CD14-positive monocyte (primary cell): ENCODE measurements around the gene RNF111. TPM values are rescaled to one million over a fixed set of nuclear protein-coding genes. Genes with fewer than 3 reads are reported as not detected.

Source experiments
- DNase-seq, 3 donors: peaks; one replicate each; pipeline ENCODE4 v3.0.0-alpha.2; 2011 to 2022
- H2AFZ ChIP-seq: 2 replicates; pipeline ENCODE4 v1.6.0; 2012; ENCODE audit warnings: mild to moderate bottlenecking, low read depth, low read length, inconsistent platforms; ENCODE audit not compliant: insufficient read depth, poor library complexity, severe bottlenecking
- H3K27ac ChIP-seq, 2 donors: 1 replicate in 1 of 2; 2 replicates in 1 of 2; pipeline ENCODE4 v1.5.1; 2012 to 2013; ENCODE audit warnings: low read length in 2 of 2, control low read depth in 1 of 2, inconsistent platforms in 1 of 2, low read depth in 1 of 2, mild to moderate bottlenecking in 1 of 2
- H3K27me3 ChIP-seq, 2 donors: one replicate each; pipeline versions ENCODE4 v1.6.0 to v1.6.1; 2011 to 2013; ENCODE audit warnings: low read length in 2 of 2; ENCODE audit not compliant: control insufficient read depth in 2 of 2, insufficient read depth in 2 of 2
- H3K36me3 ChIP-seq, 2 donors: replicated peaks in 1 of 2; 1 replicate in 1 of 2; 2 replicates in 1 of 2; pipeline versions ENCODE4 v1.5.1 to v1.6.1; 2012 to 2013; ENCODE audit warnings: low read length in 2 of 2, control low read depth in 1 of 2, inconsistent platforms in 1 of 2, mild to moderate bottlenecking in 1 of 2; ENCODE audit not compliant: insufficient read depth in 2 of 2, control insufficient read depth in 1 of 2
- H3K4me1 ChIP-seq, 2 donors: 1 replicate in 1 of 2; 2 replicates in 1 of 2; pipeline versions ENCODE4 v1.5.1 to v1.6.1; 2012 to 2013; ENCODE audit warnings: low read length in 2 of 2, control low read depth in 1 of 2, inconsistent platforms in 1 of 2, mild to moderate bottlenecking in 1 of 2, moderate library complexity in 1 of 2; ENCODE audit not compliant: insufficient read depth in 2 of 2, control insufficient read depth in 1 of 2
- H3K4me2 ChIP-seq: replicated peaks from 2 replicates; pipeline ENCODE3; 2012; ENCODE audit warnings: low read length, moderate library complexity, mild to moderate bottlenecking; ENCODE audit not compliant: poor library complexity, severe bottlenecking; ENCODE audit errors: extremely low read depth
- H3K4me3 ChIP-seq, 3 experiments: fragments of 200-600 bp in 1 of 3; sonication (generic) in 1 of 3; replicated peaks in 1 of 3; 1 replicate in 2 of 3; 2 replicates in 1 of 3; pipeline ENCODE4 v1.5.1; 2011 to 2013; ENCODE audit warnings: low read length in 3 of 3, mild to moderate bottlenecking in 3 of 3, control low read depth in 2 of 3, low read depth in 2 of 3, inconsistent platforms in 1 of 3, moderate library complexity in 1 of 3
- H3K79me2 ChIP-seq: 2 replicates; pipeline ENCODE4 v1.6.0; 2012; ENCODE audit warnings: mild to moderate bottlenecking, control low read depth, inconsistent platforms, low read length, moderate library complexity; ENCODE audit not compliant: insufficient read depth
- H3K9ac ChIP-seq: 2 replicates; pipeline ENCODE4 v1.6.0; 2017; ENCODE audit warnings: low read length, mild to moderate bottlenecking; ENCODE audit not compliant: insufficient read depth, poor library complexity, severe bottlenecking
- H3K9me3 ChIP-seq, 2 donors: replicated peaks in 1 of 2; 1 replicate in 1 of 2; 2 replicates in 1 of 2; pipeline versions ENCODE4 v1.5.1 to v1.6.1; 2012 to 2013; ENCODE audit warnings: low read length in 2 of 2, control low read depth in 1 of 2; ENCODE audit not compliant: control insufficient read depth in 1 of 2, insufficient read depth in 1 of 2
- H4K20me1 ChIP-seq: 2 replicates; pipeline ENCODE4 v1.6.0; 2012; ENCODE audit warnings: mild to moderate bottlenecking, low read length, control low read depth, moderate library complexity; ENCODE audit not compliant: insufficient read depth
- H3K27ac Mint-ChIP-seq, 7 donors: one replicate each; pipeline ENCODE4 v1.8.0; 2020; ENCODE audit warnings: mild to moderate bottlenecking in 7 of 7, mixed read lengths in 7 of 7, moderate library complexity in 6 of 7, inconsistent platforms in 2 of 7
- H3K27me3 Mint-ChIP-seq, 3 donors: one replicate each; pipeline ENCODE4 v1.8.0; 2021 to 2022; ENCODE audit warnings: low read depth in 3 of 3, mild to moderate bottlenecking in 3 of 3, mixed read lengths in 3 of 3, moderate library complexity in 3 of 3, inconsistent platforms in 1 of 3
- H3K36me3 Mint-ChIP-seq, 2 donors: one replicate each; pipeline ENCODE4 v1.8.0; 2020; ENCODE audit warnings: mixed read lengths in 2 of 2, inconsistent platforms in 1 of 2, mild to moderate bottlenecking in 1 of 2
- H3K4me1 Mint-ChIP-seq: one replicate; pipeline ENCODE4 v1.8.0; 2020; ENCODE audit warnings: mild to moderate bottlenecking, mixed read lengths
- H3K4me3 Mint-ChIP-seq, 2 donors: one replicate each; pipeline ENCODE4 v1.8.0; 2020; ENCODE audit warnings: mild to moderate bottlenecking in 2 of 2, mixed read lengths in 2 of 2, moderate library complexity in 1 of 2
- H3K9me3 Mint-ChIP-seq, 7 donors: one replicate each; pipeline ENCODE4 v1.8.0; 2020 to 2022; ENCODE audit warnings: mixed read lengths in 7 of 7, mild to moderate bottlenecking in 6 of 7, moderate library complexity in 6 of 7, inconsistent platforms in 2 of 7
- WGBS: methylation state at CpG from one replicate; pipeline ENCODE4 v1.1.5; 2013; ENCODE audit warnings: missing lambda C conversion rate; ENCODE audit not compliant: insufficient coverage; 5-methylcytosine and 5-hydroxymethylcytosine counted together
- intact Hi-C, 2 donors: fragments of 100-400 bp; cut with micrococcal nuclease; formaldehyde crosslinking; loops; one replicate each; pipeline versions ENCODE4 v1.15.0 to v1.15.1; 2023
- polyA plus RNA-seq, 3 donors: library from polyadenylated mRNA; depleted of rRNA in 1 of 3; unstranded in 2 of 3; stranded (reverse) in 1 of 3; fragments of 300-500 nt in 2 of 3; fragments of >200 nt in 1 of 3; fragmentation: Illumina TruSeq in 2 of 3; gene quantifications; 1 replicate in 2 of 3; 2 replicates in 1 of 3; pipeline ENCODE4 v1.2.3, GENCODE V29; 2012 to 2021
- TF ChIP-seq, protein P1 (sequence below): fragments of 200-600 bp; IDR thresholded peaks from one replicate; pipeline ENCODE4 v1.8.0; 2022; ENCODE audit warnings: antibody characterized with exemption, mild to moderate bottlenecking

The RNF111 gene
- polyA plus RNA-seq, 3 donors, result 10.2 to 28.0 (median 18.2) TPM

DNA sequence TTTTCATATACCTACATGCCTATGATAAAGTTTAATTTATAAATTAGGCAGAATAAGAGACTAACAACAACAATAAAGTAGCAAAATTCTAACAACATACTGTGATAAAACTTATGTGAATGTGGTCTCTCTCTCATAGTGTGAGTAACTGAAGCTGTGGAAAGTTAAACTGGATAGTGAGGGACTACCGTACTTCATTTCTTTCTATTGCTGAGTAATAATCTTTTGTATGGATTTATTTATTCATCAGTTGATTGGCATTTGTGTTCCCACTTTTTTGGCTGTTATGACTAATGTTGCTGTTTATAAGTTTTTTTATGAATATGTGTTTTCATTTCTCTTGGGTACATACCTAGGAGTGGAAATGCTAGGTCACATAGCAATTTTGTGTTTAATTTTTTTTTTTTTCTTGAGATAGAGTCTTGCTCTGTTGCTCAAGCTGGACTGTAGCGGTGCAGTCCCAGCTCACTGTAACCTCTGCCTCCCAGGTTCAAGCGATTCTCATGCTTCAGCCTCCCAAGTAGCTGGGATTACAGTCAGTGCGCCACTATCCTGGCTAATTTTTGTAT, 41.0 kb downstream of the RNF111 start:
- 100% methylated on average over 3 of the region's 4 CpGs for WGBS
- Mint-ChIP-seq H3K27me3 (no peaks in the 10 kb centered on the region), H3K27ac (no peak overlapping the region), H3K4me3 (no peak overlapping the region), H3K4me1 (peaks cover 7% of the 10 kb centered on the region), H3K9me3 (no peaks in the 10 kb centered on the region), H3K36me3 (peaks cover 58 to 63% of the 10 kb centered on the region in 2 donors)
- H3K27me3 ChIP-seq, result no peaks in the 10 kb centered on the region
- peaks cover 97% of the 10 kb centered on the region for H3K79me2 ChIP-seq
- no peaks in the 10 kb centered on the region for H3K9me3 ChIP-seq
- no peak overlapping the region for H3K4me2 ChIP-seq
- H3K9ac ChIP-seq, result no peak overlapping the region
- H3K4me3 ChIP-seq, result no peak overlapping the region
- intact Hi-C loops, result no loop called here
- peaks cover 29 to 78% of the 10 kb centered on the region in 2 donors for H3K36me3 ChIP-seq
- H4K20me1 ChIP-seq, result peaks cover 99% of the 10 kb centered on the region
- H3K27ac ChIP-seq, result no peak overlapping the region
- no peak overlapping the region for H2AFZ ChIP-seq
- no peaks in the 10 kb centered on the region for H3K4me1 ChIP-seq
- no peak for DNase-seq
- TF ChIP-seq, protein P1, sequence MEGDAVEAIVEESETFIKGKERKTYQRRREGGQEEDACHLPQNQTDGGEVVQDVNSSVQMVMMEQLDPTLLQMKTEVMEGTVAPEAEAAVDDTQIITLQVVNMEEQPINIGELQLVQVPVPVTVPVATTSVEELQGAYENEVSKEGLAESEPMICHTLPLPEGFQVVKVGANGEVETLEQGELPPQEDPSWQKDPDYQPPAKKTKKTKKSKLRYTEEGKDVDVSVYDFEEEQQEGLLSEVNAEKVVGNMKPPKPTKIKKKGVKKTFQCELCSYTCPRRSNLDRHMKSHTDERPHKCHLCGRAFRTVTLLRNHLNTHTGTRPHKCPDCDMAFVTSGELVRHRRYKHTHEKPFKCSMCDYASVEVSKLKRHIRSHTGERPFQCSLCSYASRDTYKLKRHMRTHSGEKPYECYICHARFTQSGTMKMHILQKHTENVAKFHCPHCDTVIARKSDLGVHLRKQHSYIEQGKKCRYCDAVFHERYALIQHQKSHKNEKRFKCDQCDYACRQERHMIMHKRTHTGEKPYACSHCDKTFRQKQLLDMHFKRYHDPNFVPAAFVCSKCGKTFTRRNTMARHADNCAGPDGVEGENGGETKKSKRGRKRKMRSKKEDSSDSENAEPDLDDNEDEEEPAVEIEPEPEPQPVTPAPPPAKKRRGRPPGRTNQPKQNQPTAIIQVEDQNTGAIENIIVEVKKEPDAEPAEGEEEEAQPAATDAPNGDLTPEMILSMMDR, result no peak

DNA sequence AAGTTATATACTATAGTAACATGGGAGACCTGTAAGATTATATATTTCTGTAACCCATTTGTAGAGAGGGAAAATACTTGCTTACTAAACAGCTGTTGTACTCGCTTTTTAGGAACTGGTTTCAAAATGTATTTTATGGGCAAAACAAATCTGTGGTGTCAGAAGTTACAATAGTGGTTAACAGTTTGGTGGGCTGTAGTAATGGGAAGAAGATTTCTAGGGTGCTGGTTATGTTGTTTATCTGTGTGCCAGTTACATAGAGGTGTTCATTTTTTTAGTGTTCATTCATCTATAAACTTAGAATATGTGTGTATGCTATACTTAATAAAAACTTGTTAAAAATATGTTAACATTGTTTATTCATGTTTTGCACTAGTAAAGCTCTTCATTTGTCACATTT, 42.1 kb downstream of the RNF111 start:
- WGBS, result 40% methylated on average over 1 of the region's 1 CpG
- Histone ChIP-seq H2AFZ (no peak overlapping the region), H3K9ac (no peak overlapping the region), H4K20me1 (peaks cover 99% of the 10 kb centered on the region), H3K79me2 (peaks cover 97% of the 10 kb centered on the region), H3K4me1 (no peaks in the 10 kb centered on the region), H3K36me3 (peaks cover 36 to 79% of the 10 kb centered on the region in 2 donors), H3K4me2 (no peak overlapping the region), H3K4me3 (no peak overlapping the region), H3K9me3 (no peaks in the 10 kb centered on the region), H3K27ac (no peak overlapping the region), H3K27me3 (no peaks in the 10 kb centered on the region)
- Mint-ChIP-seq H3K4me3 (no peak overlapping the region), H3K9me3 (no peaks in the 10 kb centered on the region), H3K27me3 (no peaks in the 10 kb centered on the region), H3K27ac (peak overlapping the region in 1 of 7 donors; percentile 52), H3K36me3 (peaks cover 53 to 61% of the 10 kb centered on the region in 2 donors), H3K4me1 (peaks cover 8% of the 10 kb centered on the region)
- TF ChIP-seq, protein P1, result no peak
- intact Hi-C loops, result no loop called here
- no peak for DNase-seq
